ENCODE measurements around the gene MMP27. TPM values are rescaled to one million over a fixed set of nuclear protein-coding genes. Genes with fewer than 3 reads are reported as not detected.
"Not testable (repeated sequence)": the region's sequence is repeated elsewhere in the genome, so short reads cannot be mapped to it uniquely, and the experiment has no call there.

The MMP27 gene
- total and polyA plus RNA-seq, 2 donors (not counting 1 experiment from before 2014, with no cell fraction given), result not detected

- DNase-seq (no peak), ATAC-seq (ENCODE audit: low read depth) (no peak)
- no peaks in the 10 kb centered on the region for H3K9me3 ChIP-seq (ENCODE audit: control extremely low read depth in 1 of 3, control insufficient read depth in 2 of 3, insufficient read depth in 1 of 3, low read length in 2 of 3)
- H3K4me1 Mint-ChIP-seq, result no peaks in the 10 kb centered on the region
- no peak overlapping the region for H3K4me3 ChIP-seq (ENCODE audit: control extremely low read depth in 1 of 5, extremely low read depth in 1 of 5, insufficient read depth in 1 of 5, low read depth in 2 of 5, low read length in 4 of 5)
- no peaks in the 10 kb centered on the region for H4K20me1 ChIP-seq (ENCODE audit: control insufficient read depth, insufficient read depth, low read length, poor library complexity, severe bottlenecking)
- no peak overlapping the region for H2AFZ ChIP-seq (ENCODE audit: insufficient read depth, low read depth, low read length, poor library complexity, severe bottlenecking)
- H3K27me3 ChIP-seq (replicated peaks in 1 of 4; ENCODE audit: control extremely low read depth in 1 of 4, control insufficient read depth in 3 of 4, insufficient read depth in 4 of 4, low read length in 3 of 4), result peaks cover 0 to 10% (median 3%) of the 10 kb centered on the region in 4 experiments
- no peaks in the 10 kb centered on the region for H3K9me3 Mint-ChIP-seq (ENCODE audit: insufficient read depth)
- no peak overlapping the region for H3K4me2 ChIP-seq (replicated peaks; ENCODE audit: low read depth, low read length, poor library complexity, severe bottlenecking)
- no peak overlapping the region for H3K4me3 Mint-ChIP-seq
- H3K27ac ChIP-seq (ENCODE audit: low read length in 2 of 2), result no peak overlapping the region
- H3K9ac ChIP-seq (ENCODE audit: low read length), result no peak overlapping the region
- TF ChIP-seq CTCF (IDR thresholded peaks at IDR 0.05) (no peak), EZH2 (IDR thresholded peaks at IDR 0.05; ENCODE audit: borderline replicate concordance, insufficient read depth, low read depth, low read length, poor library complexity, severe bottlenecking) (no peak)
- H3K4me1 ChIP-seq (ENCODE audit: control insufficient read depth in 2 of 2, insufficient read depth in 2 of 2, low read length in 2 of 2), result no peaks in the 10 kb centered on the region
- intact Hi-C loops (cut with micrococcal nuclease), result no loop called here
- no peaks in the 10 kb centered on the region for H3K79me2 ChIP-seq (ENCODE audit: control insufficient read depth, insufficient read depth, low read length)
- CTCF ChIA-PET, result no interaction called here
- H3K27me3 Mint-ChIP-seq, result peaks cover 35% of the 10 kb centered on the region
- H3K27ac Mint-ChIP-seq, result no peak overlapping the region
- no peaks in the 10 kb centered on the region for H3K36me3 ChIP-seq (replicated peaks in 1 of 2; ENCODE audit: control extremely low read depth in 1 of 2, control insufficient read depth in 1 of 2, extremely low read depth in 1 of 2, insufficient read depth in 2 of 2, low read length in 1 of 2)
- POLR2A ChIA-PET, result no interaction called here
Observed at GRCh38 chr11:102751673-102752072, 46.1 kb upstream of the MMP27 start.

- ATAC-seq (ENCODE audit: low read depth) (no peak), DNase-seq (no peak)
- TF ChIP-seq EZH2 (IDR thresholded peaks at IDR 0.05; ENCODE audit: borderline replicate concordance, insufficient read depth, low read depth, low read length, poor library complexity, severe bottlenecking), result no peak
- no peak for TF ChIP-seq CTCF (IDR thresholded peaks at IDR 0.05)
- no peak overlapping the region for H3K9ac ChIP-seq (ENCODE audit: low read length)
- H3K4me3 Mint-ChIP-seq, result no peak overlapping the region
- H3K27ac ChIP-seq (ENCODE audit: low read length in 2 of 2), result no peak overlapping the region
- intact Hi-C loops (cut with micrococcal nuclease), result no loop called here
- H3K27ac Mint-ChIP-seq, result no peak overlapping the region
- H3K9me3 Mint-ChIP-seq (ENCODE audit: insufficient read depth), result peaks cover 2% of the 10 kb centered on the region
- no peak overlapping the region for H3K4me2 ChIP-seq (replicated peaks; ENCODE audit: low read depth, low read length, poor library complexity, severe bottlenecking)
- H3K36me3 ChIP-seq (replicated peaks in 1 of 2; ENCODE audit: control extremely low read depth in 1 of 2, control insufficient read depth in 1 of 2, extremely low read depth in 1 of 2, insufficient read depth in 2 of 2, low read length in 1 of 2), result no peaks in the 10 kb centered on the region
- peaks cover 26% of the 10 kb centered on the region for H3K27me3 Mint-ChIP-seq
- H3K9me3 ChIP-seq (ENCODE audit: control extremely low read depth in 1 of 3, control insufficient read depth in 2 of 3, insufficient read depth in 1 of 3, low read length in 2 of 3), result no peaks in the 10 kb centered on the region
- CTCF ChIA-PET, result no interaction called here
- POLR2A ChIA-PET, result no interaction called here
- H3K4me1 ChIP-seq (ENCODE audit: control insufficient read depth in 2 of 2, insufficient read depth in 2 of 2, low read length in 2 of 2), result no peaks in the 10 kb centered on the region
- no peak overlapping the region for H2AFZ ChIP-seq (ENCODE audit: insufficient read depth, low read depth, low read length, poor library complexity, severe bottlenecking)
- H4K20me1 ChIP-seq (ENCODE audit: control insufficient read depth, insufficient read depth, low read length, poor library complexity, severe bottlenecking), result no peaks in the 10 kb centered on the region
- H3K79me2 ChIP-seq (ENCODE audit: control insufficient read depth, insufficient read depth, low read length), result no peaks in the 10 kb centered on the region
- no peak overlapping the region for H3K4me3 ChIP-seq (ENCODE audit: control extremely low read depth in 1 of 5, extremely low read depth in 1 of 5, insufficient read depth in 1 of 5, low read depth in 2 of 5, low read length in 4 of 5)
- H3K4me1 Mint-ChIP-seq, result no peaks in the 10 kb centered on the region
- H3K27me3 ChIP-seq (replicated peaks in 1 of 4; ENCODE audit: control extremely low read depth in 1 of 4, control insufficient read depth in 3 of 4, insufficient read depth in 4 of 4, low read length in 3 of 4), result peaks cover 0 to 10% (median 3%) of the 10 kb centered on the region in 4 experiments
Observed at GRCh38 chr11:102749101-102749722, 43.6 kb upstream of the MMP27 start.

- H3K27ac Mint-ChIP-seq; POLR2A ChIA-PET; H3K9ac ChIP-seq (ENCODE audit: low read length); H3K27me3 ChIP-seq (replicated peaks in 1 of 4; ENCODE audit: control extremely low read depth in 1 of 4, control insufficient read depth in 3 of 4, insufficient read depth in 4 of 4, low read length in 3 of 4); H4K20me1 ChIP-seq (ENCODE audit: control insufficient read depth, insufficient read depth, low read length, poor library complexity, severe bottlenecking); DNase-seq; H3K36me3 ChIP-seq (replicated peaks in 1 of 2; ENCODE audit: control extremely low read depth in 1 of 2, control insufficient read depth in 1 of 2, extremely low read depth in 1 of 2, insufficient read depth in 2 of 2, low read length in 1 of 2); H3K9me3 Mint-ChIP-seq (ENCODE audit: insufficient read depth); CTCF ChIA-PET; H3K4me2 ChIP-seq (replicated peaks; ENCODE audit: low read depth, low read length, poor library complexity, severe bottlenecking); H3K27ac ChIP-seq (ENCODE audit: low read length in 2 of 2); H2AFZ ChIP-seq (ENCODE audit: insufficient read depth, low read depth, low read length, poor library complexity, severe bottlenecking); H3K4me1 ChIP-seq (ENCODE audit: control insufficient read depth in 2 of 2, insufficient read depth in 2 of 2, low read length in 2 of 2); H3K4me3 Mint-ChIP-seq; intact Hi-C loops (cut with micrococcal nuclease); H3K4me3 ChIP-seq (ENCODE audit: control extremely low read depth in 1 of 5, extremely low read depth in 1 of 5, insufficient read depth in 1 of 5, low read depth in 2 of 5, low read length in 4 of 5); H3K9me3 ChIP-seq (ENCODE audit: control extremely low read depth in 1 of 3, control insufficient read depth in 2 of 3, insufficient read depth in 1 of 3, low read length in 2 of 3); ATAC-seq (ENCODE audit: low read depth); H3K4me1 Mint-ChIP-seq; H3K79me2 ChIP-seq (ENCODE audit: control insufficient read depth, insufficient read depth, low read length): not testable (repeated sequence)
- 85% methylated on average over 13 of the region's 32 CpGs for WGBS (ENCODE audit: insufficient coverage)
- peaks cover 18% of the 10 kb centered on the region for H3K27me3 Mint-ChIP-seq
Observed at GRCh38 chr11:102746746-102747578, 41.4 kb upstream of the MMP27 start.

Measured in B cell (primary cell).